Adipocyte (in vitro differentiated cells): ENCODE data around the gene AKT1.
"Not testable (repeated sequence)": the region's sequence is repeated elsewhere in the genome, so short reads cannot be mapped to it uniquely, and the experiment has no call there.

Source experiments
- DNase-seq: peaks from one replicate; pipeline ENCODE4 v3.0.0-alpha.2; 2015; ENCODE audit warnings: low read depth
- H3K27me3 ChIP-seq: replicated peaks from 2 replicates; pipeline ENCODE4 v1.7.0; 2013; ENCODE audit warnings: mild to moderate bottlenecking, low read length, moderate library complexity; ENCODE audit not compliant: control insufficient read depth, insufficient read depth
- H3K36me3 ChIP-seq: 2 replicates; pipeline ENCODE4 v1.7.0; 2013; ENCODE audit warnings: low read length, mild to moderate bottlenecking, moderate library complexity; ENCODE audit not compliant: control insufficient read depth, insufficient read depth, severe bottlenecking
- H3K4me1 ChIP-seq: 2 replicates; pipeline ENCODE4 v1.7.0; 2013; ENCODE audit warnings: mild to moderate bottlenecking, low read length, moderate library complexity; ENCODE audit not compliant: control insufficient read depth, insufficient read depth
- H3K4me3 ChIP-seq: 2 replicates; pipeline ENCODE4 v1.7.0; 2013; ENCODE audit warnings: mild to moderate bottlenecking, low read length, moderate library complexity
- H3K9ac ChIP-seq: 2 replicates; pipeline ENCODE4 v1.7.0; 2013; ENCODE audit warnings: mild to moderate bottlenecking, low read length, moderate library complexity
- H3K9me3 ChIP-seq: 2 replicates; pipeline ENCODE4 v1.7.0; 2013; ENCODE audit warnings: mild to moderate bottlenecking, low read length, moderate library complexity; ENCODE audit not compliant: control insufficient read depth

Gene AKT1

DNA sequence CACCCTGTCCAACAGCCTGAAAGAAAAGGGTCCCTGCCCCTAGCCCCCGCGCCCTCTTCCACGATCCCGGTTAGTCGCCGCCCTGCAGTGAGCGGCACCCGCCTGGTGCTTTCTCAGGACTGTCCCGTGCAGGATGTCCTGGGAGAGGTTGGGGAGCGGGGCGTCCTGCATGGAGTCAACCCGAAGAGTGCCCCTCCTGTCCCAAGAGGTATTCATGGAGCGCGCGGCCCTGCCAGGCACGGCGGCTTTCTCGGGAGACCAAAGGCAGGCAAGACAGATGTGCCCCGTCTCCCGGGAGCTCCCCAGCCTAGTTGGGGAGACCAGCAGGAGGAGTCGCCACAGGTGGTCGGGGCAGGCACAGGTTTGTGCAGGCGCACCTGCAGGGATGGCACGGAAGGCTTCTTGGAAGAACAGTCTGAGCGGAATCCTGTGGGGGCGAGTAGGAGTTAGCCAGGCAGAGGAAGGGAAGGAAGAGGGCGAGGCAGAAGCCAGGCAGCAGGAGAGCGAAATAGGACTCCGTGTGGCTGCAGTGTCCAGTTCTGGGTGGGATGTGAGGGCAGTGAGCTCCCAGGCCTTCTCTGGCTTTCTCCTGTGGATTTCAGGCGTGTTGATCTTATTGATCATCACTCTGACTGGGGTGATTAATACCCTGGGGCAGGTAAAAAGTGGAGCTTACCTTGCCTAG, 41.9 kb downstream of the AKT1 start:
- H3K9me3 ChIP-seq, result no peaks in the 10 kb centered on the region
- H3K9ac ChIP-seq, result peak overlapping the region; percentile 98
- H3K4me1 ChIP-seq, result peaks cover 38% of the 10 kb centered on the region
- H3K36me3 ChIP-seq, result peaks cover 28% of the 10 kb centered on the region
- peak overlapping the region; percentile 96 for H3K4me3 ChIP-seq
- peak; percentile 53 for DNase-seq
- H3K27me3 ChIP-seq, result no peaks in the 10 kb centered on the region

DNA sequence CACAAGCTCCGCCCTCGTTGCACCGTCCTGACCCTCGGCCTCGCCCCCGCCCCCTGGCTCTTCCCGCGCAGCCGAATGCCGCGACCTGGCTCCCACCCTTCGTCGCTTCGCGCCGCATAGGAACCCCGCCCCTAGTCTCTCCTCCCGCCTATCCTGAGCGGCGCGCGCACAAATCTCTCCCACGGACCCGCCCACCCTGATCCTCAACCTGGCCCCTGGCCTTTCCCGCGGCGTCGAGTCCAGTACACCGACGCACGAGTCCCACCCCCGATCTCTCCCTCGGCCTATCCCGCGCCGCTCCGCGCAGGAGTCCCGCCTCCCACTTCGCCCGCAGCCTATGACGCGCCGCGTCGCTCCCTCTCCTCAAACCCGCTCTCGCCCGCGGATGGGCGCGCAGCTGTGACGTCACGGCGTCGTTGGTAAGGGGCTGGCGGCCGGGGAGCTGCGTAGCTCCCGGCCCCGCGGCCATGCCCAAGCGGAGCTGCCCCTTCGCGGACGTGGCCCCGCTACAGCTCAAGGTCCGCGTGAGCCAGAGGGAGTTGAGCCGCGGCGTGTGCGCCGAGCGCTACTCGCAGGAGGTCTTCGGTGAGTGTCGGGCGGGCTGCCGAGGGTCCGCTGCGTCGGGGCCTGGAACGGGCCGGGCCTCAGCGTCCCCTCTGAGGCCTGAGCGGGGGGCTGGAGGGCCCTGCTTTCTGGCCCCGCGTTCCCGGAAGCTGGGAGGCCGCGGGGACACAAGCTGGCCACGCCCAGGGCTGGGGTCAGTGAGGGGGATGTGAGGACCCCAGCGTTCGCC, 42.6 kb downstream of the AKT1 start, which contains the start of gene SIVA1:
TSS of gene SIVA1 (plus strand) at position 413 of the 793 bp plus-strand sequence. CDS start at position 468, 55 bp downstream.
- H3K9ac ChIP-seq, result peak within 1 kb of the TSS; percentile 98

GRCh38 chr14:104752423-104752734, 43.2 kb downstream of the AKT1 start:
- Histone ChIP-seq H3K36me3 (peaks cover 16% of the 10 kb centered on the region), H3K4me1 (peaks cover 38% of the 10 kb centered on the region), H3K9ac (peak overlapping the region; percentile 60), H3K4me3 (peak overlapping the region; percentile 96), H3K27me3 (no peaks in the 10 kb centered on the region), H3K9me3 (no peaks in the 10 kb centered on the region)
- no peak for DNase-seq

More for the DNA sequence above, 42.6 kb downstream of the AKT1 start, which contains the start of gene SIVA1:
- Histone ChIP-seq H3K9me3 (no peaks in the 10 kb centered on the region), H3K4me3 (peak within 1 kb of the TSS; percentile 96), H3K4me1 (peaks cover 38% of the 10 kb centered on the region), H3K36me3 (peaks cover 21% of the 10 kb centered on the region), H3K27me3 (no peaks in the 10 kb centered on the region)
- DNase-seq, result peak; percentile 100

GRCh38 chr14:104751539-104752422, 43.8 kb downstream of the AKT1 start:
- Histone ChIP-seq H3K36me3 (peaks cover 10% of the 10 kb centered on the region), H3K9ac (peak overlapping the region; percentile 60), H3K9me3 (no peaks in the 10 kb centered on the region), H3K27me3 (no peaks in the 10 kb centered on the region), H3K4me3 (peak overlapping the region; percentile 96), H3K4me1 (peaks cover 44% of the 10 kb centered on the region)
- DNase-seq, result no peak

DNA sequence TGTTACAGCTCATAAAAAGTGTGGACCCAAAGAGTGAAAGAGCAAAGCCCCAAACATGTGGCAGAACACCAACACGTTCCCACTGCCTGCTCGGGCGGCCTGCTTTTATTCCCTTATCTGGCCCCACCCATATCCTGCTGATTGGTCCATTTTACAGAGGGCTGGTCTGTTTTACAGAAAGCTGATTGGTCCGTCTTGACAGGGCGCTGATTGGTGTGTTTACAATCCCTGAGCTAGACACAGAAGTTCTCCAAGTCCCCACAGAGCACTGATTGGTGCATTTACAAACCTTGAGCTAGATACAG, 44.8 kb downstream of the AKT1 start:
- H3K27me3 ChIP-seq, H3K36me3 ChIP-seq, DNase-seq, H3K9me3 ChIP-seq, H3K4me3 ChIP-seq, H3K9ac ChIP-seq: not testable (repeated sequence)
- peaks cover 55% of the 10 kb centered on the region for H3K4me1 ChIP-seq

GRCh38 chr14:104750056-104750752, 45.3 kb downstream of the AKT1 start:
- Histone ChIP-seq H3K36me3 (no peaks in the 10 kb centered on the region), H3K9ac (no peak overlapping the region), H3K27me3 (no peaks in the 10 kb centered on the region), H3K4me3 (no peak overlapping the region), H3K4me1 (peaks cover 56% of the 10 kb centered on the region), H3K9me3 (no peaks in the 10 kb centered on the region)
- DNase-seq, result peak; percentile 34

DNA sequence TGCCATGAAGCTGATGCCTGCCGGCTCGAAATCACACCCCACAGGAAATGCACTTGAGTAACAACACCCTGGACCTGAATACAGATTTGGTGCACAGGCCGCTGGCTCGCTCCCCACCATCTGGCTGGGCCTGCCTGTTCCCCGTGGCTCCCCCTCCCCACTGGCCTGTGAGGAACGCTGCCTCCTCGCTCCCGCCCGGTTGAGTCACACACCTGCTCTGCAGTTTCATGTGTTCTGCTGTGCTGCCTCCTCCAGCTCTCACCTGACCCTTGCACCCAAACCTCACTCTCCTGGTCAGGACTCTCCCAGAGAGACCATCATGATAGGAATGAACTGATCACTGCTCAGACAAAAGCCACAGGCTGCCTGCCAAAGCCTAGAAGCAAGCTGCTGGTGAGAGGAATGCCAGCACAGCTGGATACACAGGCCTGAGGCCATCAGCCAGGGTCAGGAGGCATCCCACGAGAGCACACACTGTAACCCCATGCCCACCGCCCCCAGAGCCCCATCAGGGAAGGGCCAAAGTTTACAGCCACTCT, 46.4 kb downstream of the AKT1 start:
- H3K9me3 ChIP-seq, result no peaks in the 10 kb centered on the region
- H3K4me3 ChIP-seq, result no peak overlapping the region
- no peak overlapping the region for H3K9ac ChIP-seq
- H3K27me3 ChIP-seq, result no peaks in the 10 kb centered on the region
- peaks cover 47% of the 10 kb centered on the region for H3K4me1 ChIP-seq
- H3K36me3 ChIP-seq, result no peaks in the 10 kb centered on the region
- peak; percentile 65 for DNase-seq

GRCh38 chr14:104747876-104748275, 47.7 kb downstream of the AKT1 start:
- Histone ChIP-seq H3K4me1 (peaks cover 41% of the 10 kb centered on the region), H3K36me3 (no peaks in the 10 kb centered on the region), H3K4me3 (no peak overlapping the region), H3K9me3 (no peaks in the 10 kb centered on the region), H3K27me3 (no peaks in the 10 kb centered on the region), H3K9ac (no peak overlapping the region)
- no peak for DNase-seq

DNA sequence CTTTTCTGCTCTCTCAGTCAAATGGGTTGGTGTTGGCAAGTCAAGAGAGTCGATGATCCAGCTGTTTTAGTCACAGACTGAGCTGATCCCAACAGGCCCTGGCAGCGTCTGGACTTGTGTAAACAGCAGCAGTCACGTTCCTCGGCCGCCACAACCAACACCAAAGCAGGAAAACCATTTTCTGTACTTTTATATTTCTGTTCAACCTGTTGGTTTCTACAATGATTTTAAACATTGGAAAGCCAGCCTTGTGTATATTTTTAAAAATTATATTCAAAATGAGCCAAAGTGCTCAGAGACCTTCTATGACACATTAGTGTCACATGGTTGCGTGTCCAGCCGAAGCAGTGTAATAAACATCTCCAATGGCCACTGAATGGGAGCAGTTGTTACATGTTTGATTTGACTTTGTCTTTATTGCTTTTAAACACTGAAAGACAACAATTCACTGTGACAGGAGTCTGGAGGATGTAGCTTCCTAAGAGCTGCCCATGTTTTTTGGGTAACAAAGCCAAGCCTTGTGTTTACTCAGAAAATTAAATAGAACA, 48.5 kb downstream of the AKT1 start:
- Histone ChIP-seq H3K9ac (peak overlapping the region; percentile 24), H3K4me1 (peaks cover 38% of the 10 kb centered on the region), H3K9me3 (no peaks in the 10 kb centered on the region), H3K27me3 (no peaks in the 10 kb centered on the region), H3K36me3 (no peaks in the 10 kb centered on the region), H3K4me3 (no peak overlapping the region)
- DNase-seq, result peak; percentile 48

- no peak for DNase-seq
- H3K4me1 ChIP-seq, result peaks cover 36% of the 10 kb centered on the region
- H3K36me3 ChIP-seq, result no peaks in the 10 kb centered on the region
- no peaks in the 10 kb centered on the region for H3K9me3 ChIP-seq
- no peaks in the 10 kb centered on the region for H3K27me3 ChIP-seq
- peak overlapping the region; percentile 3 for H3K4me3 ChIP-seq
- no peak overlapping the region for H3K9ac ChIP-seq
These were observed 49.4 kb downstream of the AKT1 start for GRCh38 chr14:104746071-104746545.
